HPDE6-E6E7 (cell line): ENCODE results near the gene ME2.
"Not testable (repeated sequence)": the region's sequence is repeated elsewhere in the genome, so short reads cannot be mapped to it uniquely, and the experiment has no call there.

Experiments
- DNase-seq: peaks from one replicate; pipeline ENCODE4 v3.0.0; 2011; ENCODE audit warnings: missing footprints; ENCODE audit errors: extremely low spot score

Gene ME2

DNA sequence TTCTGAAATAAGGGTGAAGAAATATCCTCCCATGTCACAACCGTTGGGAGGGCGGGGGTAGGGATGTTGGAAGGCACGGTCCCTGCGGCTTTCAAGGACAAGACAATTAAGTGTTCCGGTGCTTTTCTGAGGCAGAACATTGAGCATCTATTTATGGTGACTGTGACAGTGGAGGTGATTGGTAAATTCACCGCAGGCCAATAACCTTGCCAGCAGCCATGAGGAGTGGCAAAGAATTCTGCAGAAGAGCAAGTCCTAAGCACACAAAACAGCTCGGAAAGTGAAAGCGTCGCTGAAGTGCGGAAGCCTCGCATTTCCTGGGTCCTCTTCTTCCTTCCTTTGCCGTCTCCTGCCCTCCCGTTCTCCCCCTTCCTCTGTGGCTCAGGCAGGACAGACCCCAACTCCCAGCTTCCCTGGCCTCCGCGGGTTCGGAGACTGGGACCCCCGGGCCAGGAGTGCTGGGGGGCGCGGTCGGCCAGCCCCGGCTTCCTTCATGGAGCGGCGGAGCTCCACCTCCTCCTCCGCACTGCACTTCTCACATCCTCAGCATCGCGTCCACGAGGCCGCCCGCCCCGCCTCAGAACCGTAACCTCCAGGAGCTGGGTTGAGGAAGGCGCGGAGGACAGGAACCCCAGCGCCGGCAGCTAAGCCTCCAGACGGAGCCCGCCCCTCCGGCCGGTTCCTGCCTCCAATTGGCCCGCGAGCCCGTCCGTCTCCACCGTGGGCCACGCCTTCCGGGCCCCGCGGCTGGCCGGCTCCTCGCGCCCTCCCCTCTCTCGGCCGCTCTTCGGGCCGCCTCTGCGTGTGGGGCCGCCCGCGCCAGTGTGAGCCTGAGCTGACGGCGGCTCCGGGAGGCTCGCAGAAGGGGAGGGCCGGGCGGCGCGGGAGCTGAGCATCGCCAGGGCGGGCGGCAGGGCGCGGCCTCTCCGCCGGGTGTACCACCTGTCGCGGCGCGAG is at the start of gene ME2:
ME2 (plus strand) TSS at position 774 of the 957 bp plus-strand sequence. CDS start 16,703 bp downstream, outside the sequence.
- peak; percentile 83 for DNase-seq

DNA sequence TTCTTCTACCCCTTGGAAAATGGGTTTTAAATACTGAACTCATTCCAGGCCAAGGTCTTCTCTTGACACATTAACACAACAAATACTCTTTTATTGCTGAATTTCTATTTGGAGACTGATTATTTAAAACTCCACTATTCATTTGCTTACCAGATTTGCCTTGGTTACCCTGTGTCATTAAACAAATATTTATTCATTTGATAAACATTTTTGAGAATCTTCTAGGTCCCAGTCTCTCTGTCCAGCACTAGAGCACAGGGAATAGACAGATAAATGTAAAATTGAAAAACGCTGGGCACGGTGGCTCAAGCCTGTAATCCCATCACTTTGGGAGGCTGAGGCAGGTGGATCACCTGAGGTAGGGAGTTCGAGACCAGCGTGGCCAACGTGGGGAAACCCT is 49.3 kb upstream of the ME2 start:
- no peak for DNase-seq

DNA sequence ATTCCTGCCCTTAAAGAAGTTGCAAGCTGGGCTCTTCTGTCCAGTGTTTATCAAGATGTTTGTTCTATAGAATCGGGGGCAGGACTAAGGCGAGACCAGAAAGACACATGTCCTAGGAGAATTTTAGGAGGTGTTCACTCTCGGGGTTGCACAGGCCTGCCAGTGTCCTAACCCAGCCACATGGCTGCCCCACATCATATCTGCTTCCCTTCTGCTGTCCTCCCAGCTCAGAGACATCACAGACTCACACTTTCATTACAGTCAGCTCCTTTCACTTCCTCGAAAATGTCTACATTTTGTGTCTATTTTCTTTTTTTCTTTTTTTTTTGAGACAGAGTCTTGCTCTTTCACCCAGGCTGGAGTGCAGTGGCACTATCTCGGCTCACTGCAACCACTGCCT is 48.4 kb upstream of the ME2 start:
- DNase-seq: no peak

- DNase-seq: no peak
These were observed 46.2 kb upstream of the ME2 start for GRCh38 chr18:50832754-50833153.

DNA sequence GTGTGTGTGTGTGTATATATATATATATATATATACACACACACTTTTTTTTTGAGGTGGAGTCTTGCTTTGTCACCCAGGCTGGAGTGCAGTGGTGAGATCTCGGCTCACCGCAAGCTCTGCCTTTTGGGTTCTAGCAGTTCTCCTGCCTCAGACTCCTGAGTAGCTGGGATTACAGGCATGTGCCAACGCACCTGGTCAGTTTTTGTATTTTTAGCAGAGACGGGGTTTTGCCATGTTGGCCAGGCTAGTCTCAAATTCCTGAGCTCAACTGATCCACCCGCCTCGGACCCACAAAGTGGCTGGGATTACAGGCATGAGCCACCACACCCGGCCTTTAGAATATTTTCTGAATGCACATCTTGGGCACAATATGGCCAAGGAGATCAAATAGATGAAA is 45.4 kb upstream of the ME2 start:
- not testable (repeated sequence) for DNase-seq

DNA sequence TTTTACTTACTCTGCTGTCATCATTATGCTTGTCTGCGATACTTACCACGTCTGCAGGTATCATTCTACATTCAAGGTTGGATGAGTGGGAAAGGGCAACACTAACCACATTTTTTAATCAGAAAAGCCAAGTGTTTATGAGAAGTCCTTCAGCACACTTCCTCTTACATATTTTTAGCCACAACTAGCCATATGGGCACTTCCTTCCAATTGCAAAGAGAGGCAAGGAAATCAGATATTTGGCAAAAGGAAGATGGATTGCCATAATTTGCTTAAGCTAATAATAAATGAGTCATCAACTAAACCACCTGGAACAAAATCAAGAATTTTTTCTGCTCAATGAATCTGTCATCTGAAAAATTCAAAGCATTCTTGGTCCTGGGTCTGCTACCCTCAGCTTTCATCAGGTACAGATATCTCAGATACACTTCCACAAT is 42.4 kb upstream of the ME2 start:
- DNase-seq: peak; percentile 61

GRCh38 chr18:50839341-50839740 is 39.6 kb upstream of the ME2 start:
- DNase-seq: no peak

DNA sequence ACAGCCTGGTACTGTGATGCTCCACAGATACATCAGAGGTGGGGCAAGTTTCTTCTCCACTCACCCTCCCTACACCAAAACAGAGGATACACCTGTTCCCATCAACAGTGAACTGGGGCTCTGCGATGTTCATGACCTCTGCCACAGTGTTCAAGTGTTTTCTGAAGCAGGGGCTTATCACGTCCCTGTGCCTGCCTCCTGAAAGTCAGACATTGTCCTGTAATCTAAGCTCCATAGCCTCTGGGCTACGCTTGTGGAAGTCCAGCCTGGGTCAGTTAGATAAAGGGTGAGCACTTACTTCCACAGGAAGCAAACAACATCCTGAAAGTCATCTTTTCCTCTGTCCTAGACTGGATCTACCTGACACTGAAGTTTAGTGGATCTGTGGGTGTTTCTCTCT is 38.9 kb upstream of the ME2 start:
- DNase-seq: no peak

GRCh38 chr18:50842846-50843245 is 36.1 kb upstream of the ME2 start:
- DNase-seq: no peak

GRCh38 chr18:50844554-50844953 is 34.4 kb upstream of the ME2 start:
- no peak for DNase-seq

DNA sequence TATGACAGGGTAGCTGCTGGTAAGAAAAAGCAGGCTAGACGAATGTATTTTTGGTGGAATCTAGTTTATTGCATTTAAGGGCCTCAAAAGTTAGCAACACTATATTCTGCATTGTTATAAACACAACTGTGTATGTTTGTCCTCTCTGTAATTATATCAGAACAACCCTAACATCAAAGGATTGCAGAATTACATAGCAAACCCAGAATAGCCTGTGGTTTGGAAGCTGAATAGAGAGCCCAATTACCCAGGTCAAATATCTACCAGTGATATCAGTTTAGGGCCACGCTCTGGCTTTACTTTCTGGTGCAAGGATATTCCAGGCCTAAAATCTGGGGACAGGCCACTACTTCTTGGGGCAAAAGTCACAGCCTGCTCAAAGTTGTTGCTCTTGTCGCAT is 34.0 kb upstream of the ME2 start:
- DNase-seq: no peak

DNA sequence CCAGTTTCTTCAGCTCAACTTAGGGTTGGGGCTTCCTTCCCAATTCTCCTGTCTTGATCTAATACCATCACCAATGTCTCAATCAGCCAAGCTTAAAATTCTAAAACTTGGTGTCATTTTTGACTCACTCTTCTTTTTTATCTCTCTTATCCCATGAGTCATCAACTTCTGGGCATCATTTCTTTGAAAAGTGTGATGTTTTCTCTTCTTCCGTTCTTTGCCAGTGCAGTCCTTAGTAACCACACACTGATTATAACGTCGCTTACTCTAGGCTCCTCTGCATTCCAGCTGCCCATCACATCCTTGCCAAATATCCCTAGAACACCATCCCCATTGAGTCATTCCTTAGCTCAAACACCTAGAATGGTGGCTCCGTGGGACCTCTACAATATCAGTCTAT is 31.7 kb upstream of the ME2 start:
- DNase-seq: no peak

DNA sequence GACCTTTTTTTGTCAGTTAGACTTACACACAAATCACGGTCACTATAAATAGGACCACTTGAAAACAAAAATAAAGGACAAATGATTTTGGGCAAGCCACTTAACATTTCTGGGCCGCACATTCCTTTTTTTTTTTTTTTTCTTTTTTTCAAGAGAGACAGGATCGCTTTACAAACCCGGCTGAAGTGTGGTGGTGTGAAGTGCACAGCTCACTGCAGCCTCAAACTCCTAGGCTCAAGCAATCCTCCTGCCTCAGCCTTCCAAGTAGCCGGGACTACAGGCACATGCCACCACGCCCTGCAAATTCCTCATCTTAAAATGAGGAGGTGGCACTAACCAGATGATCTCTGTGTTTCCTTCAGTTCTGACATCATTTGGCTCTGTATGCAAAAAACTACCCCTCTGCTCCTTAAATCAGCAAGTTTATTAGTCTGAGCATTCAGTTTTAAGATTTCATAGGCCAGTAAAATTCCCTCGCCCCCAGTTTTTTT is 30.8 kb upstream of the ME2 start:
- no peak for DNase-seq

DNA sequence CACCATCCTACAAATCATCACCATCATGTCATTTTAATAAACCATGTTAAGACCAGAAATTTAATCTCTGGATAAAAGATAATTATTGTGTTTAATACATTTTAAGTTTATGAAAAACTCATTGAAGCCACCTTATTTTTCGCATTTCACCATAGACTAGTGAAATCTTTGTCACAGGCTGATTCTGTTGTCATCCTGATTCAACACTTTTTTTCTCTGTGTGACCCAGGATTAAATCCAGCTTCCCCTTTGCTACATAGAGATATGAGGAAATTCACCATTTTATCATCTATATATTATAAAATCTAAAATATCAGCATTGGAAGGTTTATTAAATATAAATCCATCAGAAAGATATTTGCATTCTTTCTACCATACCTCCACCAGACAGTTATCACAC is 29.9 kb upstream of the ME2 start:
- no peak for DNase-seq

- DNase-seq: no peak
These were observed 29.5 kb upstream of the ME2 start for GRCh38 chr18:50849419-50849821.

DNA sequence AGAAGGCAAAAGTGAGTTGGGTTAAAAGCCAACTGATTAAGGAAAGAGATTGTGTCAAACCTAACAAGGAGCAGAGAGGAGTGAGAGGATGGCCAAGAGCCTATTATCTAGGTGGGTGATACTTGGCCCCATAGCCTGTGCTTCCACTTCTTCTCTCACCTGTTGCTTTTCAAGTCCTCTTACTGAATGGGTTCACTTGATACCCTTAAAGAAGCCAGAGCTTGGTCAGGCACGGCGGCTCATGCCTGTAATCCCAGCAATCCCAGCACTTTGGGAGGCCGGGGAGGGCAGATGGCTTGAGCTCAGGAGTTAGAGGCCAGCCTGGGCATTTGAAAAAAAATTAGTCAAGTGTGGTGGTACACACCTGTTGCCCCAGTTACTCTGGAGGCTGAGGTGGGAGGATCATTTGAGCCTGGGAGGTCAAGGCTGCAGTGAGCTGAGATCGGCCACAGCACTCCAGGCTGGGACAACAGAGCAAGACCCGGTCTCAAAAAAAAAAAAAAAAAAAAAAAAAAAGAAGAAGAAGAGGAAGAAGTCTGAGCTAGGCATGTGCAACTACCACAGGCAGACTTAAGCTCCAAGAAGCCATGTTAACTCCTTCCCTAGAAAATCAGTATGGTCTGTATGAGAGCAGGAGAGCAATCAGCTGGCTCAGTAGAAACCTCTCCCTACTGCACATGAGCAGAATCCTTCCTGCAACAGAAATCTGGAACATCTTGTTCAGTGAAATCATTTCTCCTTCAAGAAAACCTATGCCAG is 28.4 kb upstream of the ME2 start:
- DNase-seq: no peak

- DNase-seq: peak; percentile 58
These were observed 25.1 kb upstream of the ME2 start for GRCh38 chr18:50853863-50854271.

DNA sequence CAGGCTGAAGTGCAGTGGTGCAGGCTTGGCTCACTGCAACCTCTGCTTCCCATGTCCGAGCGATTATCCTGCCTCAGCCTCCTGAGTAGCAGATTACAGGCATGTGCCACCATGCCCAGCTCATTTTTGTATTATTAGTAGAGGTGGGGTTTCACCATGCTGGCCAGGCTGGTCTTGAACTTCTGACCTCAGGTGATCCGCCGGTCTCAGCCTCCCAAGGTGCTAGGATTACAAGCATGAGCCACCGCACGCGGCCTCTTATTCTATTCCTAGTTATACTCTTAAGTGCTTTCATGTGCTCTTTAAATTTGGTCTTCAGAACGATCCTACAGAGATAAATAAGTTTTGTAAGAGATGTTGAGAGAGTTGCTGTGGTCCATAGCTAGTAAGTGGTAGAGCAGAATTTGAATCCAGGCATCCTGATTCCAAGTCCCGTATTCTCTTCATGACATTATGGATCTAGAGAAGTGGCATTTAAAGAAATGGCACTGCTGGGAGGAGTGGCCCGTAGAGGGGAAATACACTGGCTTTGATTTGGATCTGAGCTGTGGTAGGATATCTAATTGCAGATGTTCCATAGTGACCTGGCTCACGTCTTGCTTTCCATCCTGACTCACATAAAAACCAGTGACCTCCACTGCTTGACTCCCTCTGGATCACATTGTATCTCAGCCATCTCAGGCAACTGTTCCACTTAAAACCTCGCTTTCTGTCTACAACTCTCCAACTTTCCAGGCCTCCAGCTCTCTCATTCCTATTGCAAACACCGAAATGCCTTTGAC is 22.8 kb upstream of the ME2 start:
- DNase-seq: no peak

DNA sequence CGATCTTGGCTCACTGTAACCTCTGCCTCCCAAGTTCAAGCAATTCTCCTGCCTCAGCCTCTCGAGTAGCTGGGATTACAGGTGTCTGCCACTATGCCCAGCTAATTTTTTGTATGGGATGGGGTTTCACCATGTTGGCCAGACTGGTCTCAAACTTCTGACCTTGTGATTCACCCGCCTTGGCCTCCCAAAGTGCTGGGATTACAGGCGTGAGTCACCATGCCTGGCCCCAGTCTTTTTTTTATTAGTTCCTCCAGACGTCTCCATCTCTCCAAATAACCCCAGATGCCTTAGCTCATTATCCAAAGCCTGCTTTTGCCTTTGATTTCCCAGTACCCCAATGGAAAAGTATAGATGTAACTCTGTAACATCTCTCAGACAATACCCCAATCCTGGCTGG is 21.8 kb upstream of the ME2 start:
- DNase-seq: not testable (repeated sequence)

- DNase-seq: no peak
These were observed 21.2 kb upstream of the ME2 start for GRCh38 chr18:50857694-50858093.

GRCh38 chr18:50859793-50860555 is 18.9 kb upstream of the ME2 start:
- DNase-seq: no peak
